Natural killer cell treated with Interleukin-12 subunit alpha and Interleukin-12 subunit beta and Interleukin-15 and Interleukin-18, amount 100 ng/mL, for 72 hours (primary cell): ENCODE measurements around the gene ATG9A. TPM values are rescaled to one million over a fixed set of nuclear protein-coding genes. Genes with fewer than 3 reads are reported as not detected.
"Not testable (repeated sequence)": the region's sequence is repeated elsewhere in the genome, so short reads cannot be mapped to it uniquely, and the experiment has no call there.

Experiments used
- ATAC-seq, 2 donors: fragments of 150-1000 bp; cut with Tn5 transposase in 1 of 2; sonication (Bioruptor Pico), chemical (Tn5 transposase) in 1 of 2; 2 replicates each; pipeline ENCODE4 v1.10.0; 2021
- DNase-seq: peaks from one replicate; pipeline ENCODE4 v3.0.0; 2022; ENCODE audit warnings: low spot score
- H3K27ac Mint-ChIP-seq, 2 donors: 1 replicate in 1 of 2; 2 replicates in 1 of 2; pipeline ENCODE4 v1.8.0; 2022; ENCODE audit warnings: mixed read lengths in 2 of 2, mild to moderate bottlenecking in 1 of 2, moderate library complexity in 1 of 2
- H3K27me3 Mint-ChIP-seq, 2 donors: 1 replicate in 1 of 2; 2 replicates in 1 of 2; pipeline ENCODE4 v1.8.0; 2022; ENCODE audit warnings: mixed read lengths in 2 of 2
- H3K36me3 Mint-ChIP-seq: one replicate; pipeline ENCODE4 v1.8.0; 2022; ENCODE audit warnings: mixed read lengths
- H3K4me1 Mint-ChIP-seq, 2 donors: 1 replicate in 1 of 2; 2 replicates in 1 of 2; pipeline ENCODE4 v1.8.0; 2022; ENCODE audit warnings: low read depth in 2 of 2, mixed read lengths in 2 of 2, mild to moderate bottlenecking in 1 of 2
- H3K4me3 Mint-ChIP-seq: one replicate; pipeline ENCODE4 v1.8.0; 2022; ENCODE audit warnings: mixed read lengths
- H3K9me3 Mint-ChIP-seq: 2 replicates; pipeline ENCODE4 v1.8.0; 2022; ENCODE audit warnings: mixed read lengths
- total RNA-seq, 2 donors: library from RNA; stranded (reverse); gene quantifications; one replicate each; pipeline ENCODE4 v1.2.3, GENCODE V29; 2022

ATG9A gene
- total RNA-seq, 2 donors from 2014 or later, result 43.0 to 52.7 TPM

- no peaks in the 10 kb centered on the region for H3K27me3 Mint-ChIP-seq
- H3K4me3 Mint-ChIP-seq, result peak overlapping the region; percentile 33
- H3K36me3 Mint-ChIP-seq, result no peaks in the 10 kb centered on the region
- DNase-seq (no peak), ATAC-seq (no peak)
- no peaks in the 10 kb centered on the region for H3K9me3 Mint-ChIP-seq
- H3K27ac Mint-ChIP-seq, result peak overlapping the region; percentile 62 to 70
- H3K4me1 Mint-ChIP-seq, result peaks cover 21 to 23% of the 10 kb centered on the region in 2 donors
These were observed 19.1 kb downstream of the ATG9A start for GRCh38 chr2:219210196-219210885.

GRCh38 chr2:219209236-219210195, 19.9 kb downstream of the ATG9A start:
- peak overlapping the region; percentile 33 for H3K4me3 Mint-ChIP-seq
- no peaks in the 10 kb centered on the region for H3K27me3 Mint-ChIP-seq
- no peak for DNase-seq
- no peaks in the 10 kb centered on the region for H3K36me3 Mint-ChIP-seq
- peaks cover 20 to 21% of the 10 kb centered on the region in 2 donors for H3K4me1 Mint-ChIP-seq
- no peaks in the 10 kb centered on the region for H3K9me3 Mint-ChIP-seq
- peak overlapping the region; percentile 62 to 70 for H3K27ac Mint-ChIP-seq
- ATAC-seq, result no peak

- peak overlapping the region; percentile 63 to 73 for H3K27ac Mint-ChIP-seq
- no peaks in the 10 kb centered on the region for H3K36me3 Mint-ChIP-seq
- H3K4me3 Mint-ChIP-seq, result peak overlapping the region; percentile 82
- H3K9me3 Mint-ChIP-seq, result no peaks in the 10 kb centered on the region
- peaks cover 20 to 21% of the 10 kb centered on the region in 2 donors for H3K4me1 Mint-ChIP-seq
- DNase-seq (no peak), ATAC-seq (no peak)
- no peaks in the 10 kb centered on the region for H3K27me3 Mint-ChIP-seq
These were observed 21.3 kb downstream of the ATG9A start for GRCh38 chr2:219207884-219208740.

- Mint-ChIP-seq H3K27me3 (no peaks in the 10 kb centered on the region), H3K27ac (peak overlapping the region; percentile 63 to 73), H3K36me3 (no peaks in the 10 kb centered on the region), H3K4me3 (peak overlapping the region; percentile 82), H3K4me1 (peaks cover 20 to 21% of the 10 kb centered on the region in 2 donors), H3K9me3 (no peaks in the 10 kb centered on the region)
- DNase-seq (no peak), ATAC-seq (no peak)
These were observed 22.1 kb downstream of the ATG9A start for GRCh38 chr2:219207134-219207883.

- no peaks in the 10 kb centered on the region for H3K9me3 Mint-ChIP-seq
- H3K4me3 Mint-ChIP-seq, result peak within 1 kb of the TSS; percentile 82
- H3K36me3 Mint-ChIP-seq, result no peaks in the 10 kb centered on the region
- peaks cover 20 to 21% of the 10 kb centered on the region in 2 donors for H3K4me1 Mint-ChIP-seq
- H3K27me3 Mint-ChIP-seq, result no peaks in the 10 kb centered on the region
- ATAC-seq (peak; percentile 98), DNase-seq (peak; percentile 96)
- H3K27ac Mint-ChIP-seq, result peak within 1 kb of the TSS; percentile 88 to 96
These were observed 22.9 kb downstream of the ATG9A start, which contains the start of gene ZFAND2B for GRCh38 chr2:219206328-219207133. ZFAND2B (plus strand) TSS chr2:219206782; CDS start chr2:219206988, 206 bp downstream.

GRCh38 chr2:219205981-219206327, 23.5 kb downstream of the ATG9A start:
- Mint-ChIP-seq H3K4me3 (peak overlapping the region; percentile 82), H3K36me3 (no peaks in the 10 kb centered on the region), H3K9me3 (no peaks in the 10 kb centered on the region), H3K4me1 (peaks cover 17 to 21% of the 10 kb centered on the region in 2 donors), H3K27ac (peak overlapping the region; percentile 88 to 96), H3K27me3 (no peaks in the 10 kb centered on the region)
- no peak for DNase-seq
- no peak for ATAC-seq

GRCh38 chr2:219205165-219205538, 24.3 kb downstream of the ATG9A start:
- Mint-ChIP-seq H3K27ac (peak overlapping the region; percentile 88 to 96), H3K36me3 (no peaks in the 10 kb centered on the region), H3K27me3 (no peaks in the 10 kb centered on the region), H3K4me1 (peaks cover 24 to 27% of the 10 kb centered on the region in 2 donors), H3K4me3 (peak overlapping the region; percentile 82), H3K9me3 (no peaks in the 10 kb centered on the region)
- DNase-seq, result no peak
- ATAC-seq, result no peak

GRCh38 chr2:219204425-219205164, 24.8 kb downstream of the ATG9A start:
- peak overlapping the region in 1 of 2 donors; percentile 96 for H3K27ac Mint-ChIP-seq
- H3K4me3 Mint-ChIP-seq, result peak overlapping the region; percentile 82
- no peak for ATAC-seq
- H3K36me3 Mint-ChIP-seq, result no peaks in the 10 kb centered on the region
- DNase-seq, result no peak
- H3K4me1 Mint-ChIP-seq, result peaks cover 20 to 28% of the 10 kb centered on the region in 2 donors
- H3K27me3 Mint-ChIP-seq, result peaks cover 0 to 1% of the 10 kb centered on the region in 2 donors
- no peaks in the 10 kb centered on the region for H3K9me3 Mint-ChIP-seq

GRCh38 chr2:219201331-219201730, 28.1 kb downstream of the ATG9A start:
- H3K9me3 Mint-ChIP-seq, H3K36me3 Mint-ChIP-seq, DNase-seq, ATAC-seq, H3K4me3 Mint-ChIP-seq, H3K27me3 Mint-ChIP-seq: not testable (repeated sequence)
- peak overlapping the region in 1 of 2 donors; percentile 81 for H3K27ac Mint-ChIP-seq
- peaks cover 12 to 17% of the 10 kb centered on the region in 2 donors for H3K4me1 Mint-ChIP-seq

- peak overlapping the region; percentile 78 to 81 for H3K27ac Mint-ChIP-seq
- not testable (repeated sequence) for DNase-seq
- peak overlapping the region; percentile 82 for H3K4me3 Mint-ChIP-seq
These were observed 28.7 kb downstream of the ATG9A start for GRCh38 chr2:219200502-219201326.

More at GRCh38 chr2:219200502-219201326, 28.7 kb downstream of the ATG9A start:
- not testable (repeated sequence) for H3K27me3 Mint-ChIP-seq, H3K9me3 Mint-ChIP-seq, H3K36me3 Mint-ChIP-seq, ATAC-seq
- peaks cover 8 to 12% of the 10 kb centered on the region in 2 donors for H3K4me1 Mint-ChIP-seq
